Activated T-helper 1 cell treated with anti-CD3 and anti-CD28 coated beads, Interleukin-12 subunit alpha, Interleukin-12 subunit beta, Interleukin-2, Interleukin-4 antibody, amounts not matched to agents 30 ng/mL and 10 ng/mL and 1 ng/mL, durations not matched to agents 14 hours and 24 hours and 36 hours (primary cell): ENCODE results near the gene NUP107. TPM values are rescaled to one million over a fixed set of nuclear protein-coding genes. Genes with fewer than 3 reads are reported as not detected.

Experiments
- DNase-seq: peaks from one replicate; pipeline ENCODE4 v3.0.0; 2021; ENCODE audit warnings: low spot score
- H3K27ac Mint-ChIP-seq: one replicate; pipeline ENCODE4 v1.8.0; 2021; ENCODE audit warnings: mild to moderate bottlenecking, mixed read lengths
- H3K27me3 Mint-ChIP-seq: one replicate; pipeline ENCODE4 v1.8.0; 2022; ENCODE audit warnings: mild to moderate bottlenecking, moderate library complexity, mixed read lengths; ENCODE audit not compliant: insufficient read depth
- H3K36me3 Mint-ChIP-seq: one replicate; pipeline ENCODE4 v1.8.0; 2021; ENCODE audit warnings: low read depth, mixed read lengths
- H3K4me1 Mint-ChIP-seq: one replicate; pipeline ENCODE4 v1.8.0; 2021; ENCODE audit warnings: low read depth, mixed read lengths
- H3K4me3 Mint-ChIP-seq: one replicate; pipeline ENCODE4 v1.8.0; 2021; ENCODE audit warnings: mild to moderate bottlenecking, moderate library complexity, mixed read lengths
- H3K9me3 Mint-ChIP-seq: one replicate; pipeline ENCODE4 v1.8.0; 2021; ENCODE audit warnings: mixed read lengths
- intact Hi-C: fragments of 100-400 bp; cut with micrococcal nuclease; formaldehyde crosslinking; loops from one replicate; pipeline ENCODE4 v1.15.1; 2024
- total RNA-seq: library from RNA; stranded (reverse); gene quantifications from 2 replicates; pipeline ENCODE4 v1.2.3, GENCODE V29; 2022

Gene NUP107
- total RNA-seq, 1 donor from 2014 or later = 123 TPM

GRCh38 chr12:68746572-68747180 is 59.9 kb downstream of the NUP107 start:
- intact Hi-C loops = loop anchor here (1.0 to 10.0 kb wide), 9 partner anchors 60 to 524 kb away; partner anchors contain the start of genes CPM, CPSF6, MDM1 and NUP107
- peaks cover 22% of the 10 kb centered on the region for H3K36me3 Mint-ChIP-seq
- H3K27ac Mint-ChIP-seq = peak overlapping the region; percentile 87
- no peaks in the 10 kb centered on the region for H3K9me3 Mint-ChIP-seq
- H3K4me1 Mint-ChIP-seq = peaks cover 50% of the 10 kb centered on the region
- H3K27me3 Mint-ChIP-seq = no peaks in the 10 kb centered on the region
- DNase-seq = peak; percentile 11
- peak overlapping the region; percentile 94 for H3K4me3 Mint-ChIP-seq

- peaks cover 22% of the 10 kb centered on the region for H3K36me3 Mint-ChIP-seq
- H3K4me3 Mint-ChIP-seq = no peak overlapping the region
- no peak for DNase-seq
- peaks cover 46% of the 10 kb centered on the region for H3K4me1 Mint-ChIP-seq
- H3K27me3 Mint-ChIP-seq = no peaks in the 10 kb centered on the region
- intact Hi-C loops = loop anchor here (5.0 to 10.0 kb wide), 5 partner anchors 185 to 527 kb away; partner anchors contain the start of gene CPM
- no peaks in the 10 kb centered on the region for H3K9me3 Mint-ChIP-seq
- no peak overlapping the region for H3K27ac Mint-ChIP-seq
Measured at GRCh38 chr12:68749443-68749842, 62.7 kb downstream of the NUP107 start.

GRCh38 chr12:68749861-68750260 is 63.1 kb downstream of the NUP107 start:
- Mint-ChIP-seq H3K27me3 (no peaks in the 10 kb centered on the region), H3K36me3 (peaks cover 25% of the 10 kb centered on the region), H3K27ac (no peak overlapping the region), H3K4me1 (peaks cover 46% of the 10 kb centered on the region), H3K4me3 (no peak overlapping the region), H3K9me3 (no peaks in the 10 kb centered on the region)
- intact Hi-C loops = loop anchor here (5.0 to 10.0 kb wide), 5 partner anchors 185 to 528 kb away; partner anchors contain the start of gene CPM
- no peak for DNase-seq

- no peak overlapping the region for H3K4me3 Mint-ChIP-seq
- no peaks in the 10 kb centered on the region for H3K27me3 Mint-ChIP-seq
- H3K36me3 Mint-ChIP-seq = peaks cover 28% of the 10 kb centered on the region
- DNase-seq = no peak
- H3K27ac Mint-ChIP-seq = no peak overlapping the region
- no peaks in the 10 kb centered on the region for H3K9me3 Mint-ChIP-seq
- intact Hi-C loops = no loop called here
- H3K4me1 Mint-ChIP-seq = peaks cover 42% of the 10 kb centered on the region
Measured at GRCh38 chr12:68750506-68750905, 63.7 kb downstream of the NUP107 start.

GRCh38 chr12:68755536-68756243 is 68.9 kb downstream of the NUP107 start:
- DNase-seq = no peak
- H3K27me3 Mint-ChIP-seq = no peaks in the 10 kb centered on the region
- intact Hi-C loops = no loop called here
- H3K4me1 Mint-ChIP-seq = peaks cover 7% of the 10 kb centered on the region
- H3K9me3 Mint-ChIP-seq = no peaks in the 10 kb centered on the region
- no peak overlapping the region for H3K4me3 Mint-ChIP-seq
- peaks cover 38% of the 10 kb centered on the region for H3K36me3 Mint-ChIP-seq
- no peak overlapping the region for H3K27ac Mint-ChIP-seq

- no peaks in the 10 kb centered on the region for H3K9me3 Mint-ChIP-seq
- intact Hi-C loops = no loop called here
Measured at GRCh38 chr12:68759852-68760251, 73.1 kb downstream of the NUP107 start.

GRCh38 chr12:68760806-68761441 is 74.1 kb downstream of the NUP107 start:
- intact Hi-C loops = no loop called here
- no peak for DNase-seq
- H3K36me3 Mint-ChIP-seq = peaks cover 26% of the 10 kb centered on the region
- H3K27me3 Mint-ChIP-seq = no peaks in the 10 kb centered on the region
- no peaks in the 10 kb centered on the region for H3K4me1 Mint-ChIP-seq
- H3K4me3 Mint-ChIP-seq = no peak overlapping the region
- no peaks in the 10 kb centered on the region for H3K9me3 Mint-ChIP-seq
- H3K27ac Mint-ChIP-seq = no peak overlapping the region

More at GRCh38 chr12:68759852-68760251, 73.1 kb downstream of the NUP107 start:
- no peaks in the 10 kb centered on the region for H3K27me3 Mint-ChIP-seq
- no peaks in the 10 kb centered on the region for H3K4me1 Mint-ChIP-seq
- H3K4me3 Mint-ChIP-seq = no peak overlapping the region
- DNase-seq = no peak
- no peak overlapping the region for H3K27ac Mint-ChIP-seq
- H3K36me3 Mint-ChIP-seq = peaks cover 30% of the 10 kb centered on the region

- DNase-seq = no peak
- H3K36me3 Mint-ChIP-seq = peaks cover 22% of the 10 kb centered on the region
- no peaks in the 10 kb centered on the region for H3K27me3 Mint-ChIP-seq
- intact Hi-C loops = no loop called here
- no peaks in the 10 kb centered on the region for H3K4me1 Mint-ChIP-seq
- no peaks in the 10 kb centered on the region for H3K9me3 Mint-ChIP-seq
- no peak overlapping the region for H3K27ac Mint-ChIP-seq
- H3K4me3 Mint-ChIP-seq = no peak overlapping the region
Measured at GRCh38 chr12:68761442-68761812, 74.6 kb downstream of the NUP107 start.

- Mint-ChIP-seq H3K27ac (no peak overlapping the region), H3K27me3 (no peaks in the 10 kb centered on the region), H3K4me3 (no peak overlapping the region), H3K9me3 (no peaks in the 10 kb centered on the region), H3K36me3 (peaks cover 25% of the 10 kb centered on the region), H3K4me1 (no peaks in the 10 kb centered on the region)
- intact Hi-C loops = no loop called here
- DNase-seq = no peak
Measured at GRCh38 chr12:68761901-68762630, 75.3 kb downstream of the NUP107 start.

- H3K27me3 Mint-ChIP-seq = no peaks in the 10 kb centered on the region
- H3K36me3 Mint-ChIP-seq = peaks cover 25% of the 10 kb centered on the region
- no peak overlapping the region for H3K4me3 Mint-ChIP-seq
- no peak overlapping the region for H3K27ac Mint-ChIP-seq
- DNase-seq = no peak
- no peaks in the 10 kb centered on the region for H3K4me1 Mint-ChIP-seq
- no peaks in the 10 kb centered on the region for H3K9me3 Mint-ChIP-seq
- intact Hi-C loops = no loop called here
Measured at GRCh38 chr12:68762691-68763090, 75.9 kb downstream of the NUP107 start.

- H3K27ac Mint-ChIP-seq = no peak overlapping the region
- no peak for DNase-seq
Measured at GRCh38 chr12:68765696-68766095, 78.9 kb downstream of the NUP107 start.

GRCh38 chr12:68766646-68767045 is 79.9 kb downstream of the NUP107 start:
- Mint-ChIP-seq H3K27ac (no peak overlapping the region), H3K4me3 (no peak overlapping the region), H3K36me3 (peaks cover 16% of the 10 kb centered on the region), H3K27me3 (no peaks in the 10 kb centered on the region), H3K9me3 (no peaks in the 10 kb centered on the region), H3K4me1 (no peaks in the 10 kb centered on the region)
- DNase-seq = no peak
- intact Hi-C loops = no loop called here

More at GRCh38 chr12:68765696-68766095, 78.9 kb downstream of the NUP107 start:
- Mint-ChIP-seq H3K9me3 (no peaks in the 10 kb centered on the region), H3K36me3 (peaks cover 19% of the 10 kb centered on the region), H3K4me1 (no peaks in the 10 kb centered on the region), H3K27me3 (no peaks in the 10 kb centered on the region), H3K4me3 (no peak overlapping the region)
- intact Hi-C loops = no loop called here
